NCI-H128 (cell line): ENCODE measurements around the gene PLEKHM1.

ENCODE experiments used
- DNase-seq: peaks from one replicate; lab custom pipeline; 2025; ENCODE audit not compliant: unreplicated experiment; lab: John Stamatoyannopoulos, UW

PLEKHM1 gene

GRCh38 chr17:45428931-45429338 lies 61.6 kb downstream of the PLEKHM1 start:
- DNase-seq: no peak

DNA sequence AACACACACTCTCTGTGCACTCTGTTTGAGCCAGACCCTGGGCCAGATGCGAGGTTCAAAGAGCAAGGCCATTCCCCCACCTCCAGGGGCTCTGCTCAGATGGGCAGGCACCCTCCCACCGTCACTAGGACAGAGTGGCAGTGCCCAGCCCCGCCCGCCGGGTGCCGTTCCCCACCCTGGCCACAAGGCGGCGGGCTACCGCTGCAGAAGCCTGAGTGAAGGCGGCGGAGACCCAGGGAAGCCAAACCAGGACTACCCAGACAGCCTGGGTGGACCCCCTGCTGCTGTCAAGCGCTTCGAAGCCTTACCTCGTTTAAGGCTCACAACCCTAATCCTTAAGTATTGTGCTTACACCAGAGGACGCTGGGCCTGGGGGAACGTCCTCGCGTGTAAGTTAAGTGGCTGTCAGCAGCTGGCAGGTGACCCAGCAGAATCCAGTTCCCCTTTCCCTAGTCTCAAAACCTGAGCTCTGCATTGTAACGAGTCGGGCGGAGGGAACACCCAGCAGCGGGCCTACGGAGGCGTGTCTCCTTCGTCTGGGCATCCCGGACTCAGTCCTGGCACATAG lies 62.4 kb downstream of the PLEKHM1 start:
- peak; percentile 61 for DNase-seq

DNA sequence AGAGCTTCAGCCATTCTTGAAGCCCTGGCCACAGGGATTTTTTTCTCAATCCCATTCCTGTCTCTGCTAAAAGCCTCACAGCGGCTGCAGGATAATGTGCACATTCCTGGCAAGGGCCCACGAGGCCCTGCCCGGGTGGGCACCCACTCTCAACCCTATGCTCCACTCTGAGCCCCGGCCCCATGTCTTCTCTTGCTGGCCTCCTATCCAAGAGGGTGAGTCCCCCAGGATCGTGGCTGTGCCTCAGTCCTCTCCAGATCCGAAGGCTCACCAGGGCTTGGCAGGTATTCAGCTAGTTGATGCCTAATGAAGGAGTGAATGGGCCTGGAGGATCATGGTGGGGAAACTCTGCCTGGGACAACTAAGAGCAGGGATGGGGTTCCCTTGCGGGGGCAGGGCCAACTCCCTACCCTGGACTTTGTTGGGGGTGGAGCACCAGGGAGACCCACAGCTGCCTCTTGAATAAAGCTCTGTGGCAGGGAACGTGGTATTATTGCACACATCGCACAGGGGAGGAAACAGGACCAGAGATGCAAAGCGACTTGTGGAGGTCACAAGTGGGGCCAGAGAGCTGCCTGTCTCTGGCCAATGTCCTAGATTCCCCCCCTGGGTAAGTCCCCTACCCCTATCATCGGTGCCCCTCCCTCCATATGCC lies 63.2 kb downstream of the PLEKHM1 start:
- DNase-seq: no peak

DNA sequence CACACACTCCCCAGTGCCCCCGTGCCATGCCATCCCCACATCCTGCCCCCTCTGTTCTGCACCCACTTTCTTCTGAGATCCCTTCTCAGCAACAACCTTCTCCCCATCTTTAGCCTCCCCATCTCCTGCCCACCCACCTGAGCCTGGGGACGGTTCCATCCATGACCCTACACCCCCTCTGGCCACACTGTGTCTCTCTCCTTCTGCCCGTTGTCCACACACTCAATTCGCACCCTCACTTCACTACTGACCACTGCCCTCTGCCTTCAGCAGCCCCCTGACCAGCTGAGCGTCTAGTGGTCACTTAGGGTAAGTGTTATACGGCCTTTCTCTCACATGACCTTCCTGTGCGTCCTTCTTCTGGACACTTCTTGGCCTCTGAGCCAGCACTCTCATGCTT lies 64.0 kb downstream of the PLEKHM1 start:
- no peak for DNase-seq

GRCh38 chr17:45425984-45426413 lies 64.5 kb downstream of the PLEKHM1 start:
- DNase-seq: no peak

GRCh38 chr17:45425125-45425983 lies 65.2 kb downstream of the PLEKHM1 start:
- DNase-seq: no peak

GRCh38 chr17:45424769-45425124 lies 65.8 kb downstream of the PLEKHM1 start:
- no peak for DNase-seq

GRCh38 chr17:45423975-45424335 lies 66.6 kb downstream of the PLEKHM1 start:
- no peak for DNase-seq

DNA sequence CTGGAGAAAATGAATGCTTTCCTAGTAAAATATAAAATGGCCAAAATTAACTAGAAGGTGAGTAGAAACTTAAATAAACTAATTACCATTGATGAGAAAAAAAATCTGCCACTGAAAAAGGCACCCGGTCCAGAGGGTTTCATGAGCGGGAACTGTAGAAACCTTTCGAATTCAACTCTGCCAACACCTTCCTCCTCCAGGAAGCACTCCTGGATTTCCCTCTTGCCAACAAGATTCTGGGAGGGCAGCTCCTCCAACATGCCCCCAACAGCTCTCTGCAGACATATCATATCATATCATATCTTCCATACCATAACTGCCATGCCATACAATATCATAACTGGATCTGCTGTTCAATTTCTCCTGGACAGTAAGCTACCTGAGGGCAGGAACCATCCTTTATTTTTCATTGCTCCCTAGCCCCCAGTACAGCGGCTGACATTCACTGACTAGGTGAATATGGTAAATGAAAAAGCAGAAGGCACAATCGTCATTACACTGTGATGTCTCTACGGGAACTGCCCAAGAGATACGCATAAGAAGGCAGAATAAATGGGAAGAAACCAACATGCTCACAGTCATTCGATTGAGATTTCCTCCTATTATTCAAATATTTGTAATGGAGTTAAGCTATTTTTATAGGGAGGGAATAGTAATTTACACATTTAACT lies 67.1 kb downstream of the PLEKHM1 start:
- no peak for DNase-seq

DNA sequence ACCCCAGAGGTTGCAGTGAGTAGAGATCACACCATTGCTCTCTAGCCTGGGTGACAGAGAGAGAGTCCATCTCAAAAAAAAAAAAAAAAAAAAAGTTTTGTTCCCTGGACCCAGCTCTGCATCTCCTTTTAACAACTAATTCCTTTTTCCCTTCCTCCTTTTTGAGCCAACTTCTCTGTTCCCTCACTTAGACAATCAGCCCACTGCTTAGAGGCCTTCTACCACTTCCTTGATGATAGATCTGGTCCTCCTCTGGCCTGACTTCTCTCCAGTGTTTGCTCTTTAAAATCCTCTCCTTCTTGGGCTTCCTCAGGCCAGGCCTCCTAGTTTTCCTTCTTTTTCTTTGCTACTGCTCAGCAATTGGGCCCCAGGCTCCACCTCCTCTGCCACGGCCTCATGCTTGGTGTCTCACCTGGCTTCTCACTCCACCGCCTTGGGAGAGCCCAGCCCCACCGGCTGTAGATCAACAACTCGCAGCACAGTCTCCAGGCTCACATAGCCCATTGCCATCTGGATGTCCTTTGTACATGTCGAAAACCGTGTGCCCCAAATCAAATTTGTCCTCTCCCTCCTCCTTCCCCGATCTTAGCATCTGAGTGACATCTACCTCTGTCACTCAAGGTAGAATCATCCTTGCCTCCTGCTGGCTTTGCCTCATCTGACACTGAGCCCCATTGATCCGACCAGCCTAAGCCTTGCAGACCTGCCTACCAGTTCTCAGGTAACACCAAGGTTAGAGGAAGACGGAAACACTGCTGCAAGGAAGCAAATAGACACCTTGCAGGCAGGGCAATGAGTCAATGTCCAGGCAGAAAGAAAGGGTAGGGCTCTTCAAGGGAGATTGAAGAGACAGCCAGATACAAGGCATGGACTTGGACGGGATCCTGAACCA lies 75.3 kb downstream of the PLEKHM1 start:
- no peak for DNase-seq

DNA sequence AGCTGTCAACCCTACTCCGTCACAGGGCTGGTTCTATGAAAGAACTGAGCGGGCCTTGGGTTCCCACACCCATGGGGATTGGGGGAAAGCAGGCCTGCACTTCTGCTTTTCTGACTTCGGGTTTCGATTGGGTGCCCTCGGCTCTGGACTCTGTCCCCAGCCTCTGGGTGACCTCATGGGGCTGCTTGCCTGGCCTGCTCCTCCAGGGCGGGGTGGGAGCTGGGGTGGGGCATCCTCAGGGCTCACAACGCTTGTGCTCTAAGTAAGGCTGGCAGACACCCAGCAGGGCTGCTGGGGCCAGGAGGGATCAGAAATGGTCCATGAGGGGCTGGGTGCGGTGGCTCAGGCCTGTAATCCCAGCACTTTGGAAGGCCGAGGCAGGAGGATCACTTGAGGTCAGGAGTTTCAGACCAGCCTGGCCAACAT lies 77.0 kb downstream of the PLEKHM1 start:
- no peak for DNase-seq

GRCh38 chr17:45411348-45412105 lies 79.0 kb downstream of the PLEKHM1 start:
- DNase-seq: no peak

- DNase-seq: no peak
Observed at GRCh38 chr17:45410144-45411091, 80.1 kb downstream of the PLEKHM1 start.

GRCh38 chr17:45409659-45410076 lies 80.9 kb downstream of the PLEKHM1 start:
- no peak for DNase-seq

GRCh38 chr17:45408611-45409421 lies 81.7 kb downstream of the PLEKHM1 start:
- DNase-seq: no peak

GRCh38 chr17:45406107-45406506 lies 84.4 kb downstream of the PLEKHM1 start:
- no peak for DNase-seq

DNA sequence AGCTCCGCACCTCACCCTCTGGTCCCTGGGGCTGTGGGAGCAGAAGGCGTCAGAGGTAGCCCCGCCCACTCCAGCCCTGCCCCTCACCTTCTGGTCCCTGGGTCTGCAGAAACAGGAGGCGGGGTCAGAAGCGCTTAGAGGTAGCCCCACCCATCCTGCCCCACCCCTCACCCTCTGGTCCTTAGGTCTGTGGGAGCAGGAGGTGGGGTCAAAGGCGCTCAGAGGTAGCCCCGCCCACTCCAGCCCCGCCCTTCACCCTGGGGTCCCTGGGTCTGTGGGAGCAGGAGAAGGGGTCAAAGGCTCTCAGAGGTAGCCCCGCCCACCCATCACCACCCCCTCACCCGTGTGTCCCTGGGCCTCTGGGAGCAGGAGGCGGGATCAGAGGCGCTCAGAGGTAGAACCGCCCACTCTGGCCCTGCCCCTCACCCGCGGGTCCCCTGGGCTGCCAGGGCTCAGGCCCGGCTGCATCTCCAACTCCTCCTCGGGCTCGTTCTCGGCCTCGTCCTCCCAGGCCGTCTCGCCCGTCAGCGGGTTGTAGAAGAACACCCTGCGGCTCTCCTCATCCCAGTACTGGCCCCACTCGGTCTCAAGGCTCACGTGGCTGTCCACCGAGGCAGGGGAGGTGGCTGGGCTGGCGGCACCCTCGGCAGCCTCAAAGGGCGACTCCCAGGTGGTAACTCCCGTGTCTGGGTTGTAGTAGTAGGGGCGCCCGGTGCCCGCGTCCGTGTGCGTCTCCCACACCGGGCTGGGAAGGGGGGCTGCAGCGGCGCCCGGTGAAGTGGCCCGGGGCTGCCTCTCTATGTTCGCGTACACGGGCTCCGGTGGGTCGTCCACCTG lies 85.1 kb downstream of the PLEKHM1 start:
- no peak for DNase-seq
